SW480 (cell line): Measurements from ENCODE around the gene ZNF343.
"Not testable (repeated sequence)": the region's sequence is repeated elsewhere in the genome, so short reads cannot be mapped to it uniquely, and the experiment has no call there.

Experiments
- DNase-seq: peaks from one replicate; pipeline ENCODE4 v3.0.0-alpha.2; 2016; ENCODE audit warnings: low spot score

Gene ZNF343

GRCh38 chr20:2521369-2522305 lies 12.9 kb upstream of the ZNF343 start:
- peak; percentile 21 for DNase-seq

- DNase-seq, result no peak
Observed at GRCh38 chr20:2520617-2521016, 11.9 kb upstream of the ZNF343 start.

- DNase-seq, result no peak
Observed at GRCh38 chr20:2519115-2519809, 10.5 kb upstream of the ZNF343 start.

GRCh38 chr20:2518558-2518957 lies 9.8 kb upstream of the ZNF343 start:
- no peak for DNase-seq

- no peak for DNase-seq
Observed at GRCh38 chr20:2518096-2518495, 9.4 kb upstream of the ZNF343 start.

- DNase-seq, result no peak
Observed at GRCh38 chr20:2516399-2516798, 7.7 kb upstream of the ZNF343 start.

- DNase-seq, result no peak
Observed at GRCh38 chr20:2515203-2515602, 6.5 kb upstream of the ZNF343 start.

GRCh38 chr20:2509794-2510193 lies 1.1 kb upstream of the ZNF343 start:
- no peak for DNase-seq

GRCh38 chr20:2509468-2509781 lies 710 bp upstream of the ZNF343 start:
- DNase-seq, result no peak

- peak; percentile 30 for DNase-seq
Observed at GRCh38 chr20:2507875-2508630, 662 bp downstream of the ZNF343 start.

GRCh38 chr20:2507464-2507863 lies 1.3 kb downstream of the ZNF343 start:
- DNase-seq, result no peak

- not testable (repeated sequence) for DNase-seq
Observed at GRCh38 chr20:2506426-2506825, 2.3 kb downstream of the ZNF343 start.

- DNase-seq, result not testable (repeated sequence)
Observed at GRCh38 chr20:2504803-2505202, 3.9 kb downstream of the ZNF343 start.

- DNase-seq, result not testable (repeated sequence)
Observed at GRCh38 chr20:2502808-2503384, 5.8 kb downstream of the ZNF343 start.

GRCh38 chr20:2485661-2486060 lies 23.1 kb downstream of the ZNF343 start:
- DNase-seq, result no peak

GRCh38 chr20:2485080-2485479 lies 23.6 kb downstream of the ZNF343 start:
- no peak for DNase-seq

GRCh38 chr20:2483504-2483903 lies 25.2 kb downstream of the ZNF343 start:
- DNase-seq, result no peak

GRCh38 chr20:2480381-2480780 lies 28.3 kb downstream of the ZNF343 start:
- DNase-seq, result no peak

- no peak for DNase-seq
Observed at GRCh38 chr20:2476742-2477615, 31.7 kb downstream of the ZNF343 start.

- DNase-seq, result no peak
Observed at GRCh38 chr20:2475850-2476741, 32.6 kb downstream of the ZNF343 start.
